Measurements from ENCODE around the gene CFHR3. TPM values are rescaled to one million over a fixed set of nuclear protein-coding genes. Genes with fewer than 3 reads are reported as not detected.
"Not testable (repeated sequence)": the region's sequence is repeated elsewhere in the genome, so short reads cannot be mapped to it uniquely, and the experiment has no call there.

Gene CFHR3
- total RNA-seq, 2 donors from 2014 or later, result 0.38 to 0.79 TPM

DNA sequence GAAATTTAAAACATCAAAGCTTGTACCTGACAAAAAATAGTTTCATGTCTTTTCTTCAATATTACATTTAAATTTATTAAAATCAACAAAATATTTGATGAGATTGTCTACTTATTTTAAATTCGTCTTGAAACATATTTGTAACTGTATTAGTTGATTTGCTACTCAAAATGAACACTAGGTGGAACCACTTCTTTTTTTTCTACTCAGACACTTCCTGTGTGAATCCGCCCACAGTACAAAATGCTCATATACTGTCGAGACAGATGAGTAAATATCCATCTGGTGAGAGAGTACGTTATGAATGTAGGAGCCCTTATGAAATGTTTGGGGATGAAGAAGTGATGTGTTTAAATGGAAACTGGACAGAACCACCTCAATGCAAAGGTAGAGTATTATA is 53.2 kb downstream of the CFHR3 start:
- intact Hi-C loops (cut with DNase I); DNase-seq (ENCODE audit: low spot score): not testable (repeated sequence)

Other genes starting within 250 kb of the CFHR3 start
- 10 to 100 TPM in 1 of 2 donors, 1 to 10 TPM in 1; 7.5 to 13.3 TPM for gene KCNT2, start 166.4 kb upstream of the CFHR3 start, total RNA-seq
- 100 to 1,000 TPM; 151 to 350 TPM for gene CFH, start 122.8 kb upstream of the CFHR3 start, total RNA-seq
- gene CFHR1, start 44.9 kb downstream of the CFHR3 start, total RNA-seq, result 1 to 10 TPM in 1 of 2 donors, under 1 TPM in 1; 0.76 to 4.0 TPM
- not detected for gene CFHR4, start 113.2 kb downstream of the CFHR3 start, total RNA-seq
- gene CFHR2, start 168.9 kb downstream of the CFHR3 start, total RNA-seq, result not detected
- not detected for gene CFHR5, start 202.7 kb downstream of the CFHR3 start, total RNA-seq

Measured in posterior vena cava (tissue), 2 donors.